CD8-positive, alpha-beta memory T cell (primary cell): ENCODE results near the gene FAM47E. TPM values are rescaled to one million over a fixed set of nuclear protein-coding genes. Genes with fewer than 3 reads are reported as not detected.

ENCODE experiments used
- CTCF ChIA-PET: fragments of 350-600 bp; sonication (Branson Sonifier 250); formaldehyde crosslinking; loops from one replicate; lab custom pipeline; 2021; ENCODE audit warnings: antibody characterized with exemption; lab: Charles Lee
- POLR2A ChIA-PET: fragments of 350-600 bp; sonication (Branson Sonifier 250); formaldehyde crosslinking; loops from one replicate; lab custom pipeline; 2021; ENCODE audit warnings: antibody characterized with exemption; lab: Charles Lee
- DNase-seq, 5 donors: peaks; one replicate each; pipeline versions ENCODE4 v3.0.0 to v3.0.0-alpha.2; 2020 to 2022; ENCODE audit warnings: mixed read lengths in 1 of 5
- H3K27ac ChIP-seq: one replicate; pipeline ENCODE4 v1.7.0; 2013; ENCODE audit warnings: low read depth, mild to moderate bottlenecking, low read length, moderate library complexity
- H3K27me3 ChIP-seq: 2 replicates; pipeline ENCODE4 v1.7.0; 2013; ENCODE audit warnings: low read length, mild to moderate bottlenecking; ENCODE audit not compliant: insufficient read depth, poor library complexity, severe bottlenecking
- H3K36me3 ChIP-seq: 2 replicates; pipeline ENCODE4 v1.7.0; 2013; ENCODE audit warnings: mild to moderate bottlenecking, low read length, moderate library complexity; ENCODE audit not compliant: insufficient read depth
- H3K4me1 ChIP-seq: 2 replicates; pipeline ENCODE4 v1.7.0; 2013; ENCODE audit warnings: mild to moderate bottlenecking, low read length, moderate library complexity; ENCODE audit not compliant: insufficient read depth
- H3K4me3 ChIP-seq: 2 replicates; pipeline ENCODE4 v1.7.0; 2013; ENCODE audit warnings: mild to moderate bottlenecking, low read length
- H3K9me3 ChIP-seq: 2 replicates; pipeline ENCODE4 v1.7.0; 2013; ENCODE audit warnings: mild to moderate bottlenecking, low read length
- H3K27ac Mint-ChIP-seq, 8 donors: one replicate each; pipeline ENCODE4 v1.8.0; 2020 to 2021; ENCODE audit warnings: mixed read lengths in 8 of 8, mild to moderate bottlenecking in 6 of 8, inconsistent platforms in 3 of 8, moderate library complexity in 3 of 8
- H3K27me3 Mint-ChIP-seq, 2 donors: one replicate each; pipeline ENCODE4 v1.8.0; 2020 to 2021; ENCODE audit warnings: mixed read lengths in 2 of 2, mild to moderate bottlenecking in 1 of 2, moderate library complexity in 1 of 2
- H3K36me3 Mint-ChIP-seq, 3 donors: one replicate each; pipeline ENCODE4 v1.8.0; 2020 to 2021; ENCODE audit warnings: mixed read lengths in 3 of 3, inconsistent platforms in 1 of 3, mild to moderate bottlenecking in 1 of 3
- H3K4me1 Mint-ChIP-seq, 3 donors: one replicate each; pipeline ENCODE4 v1.8.0; 2020 to 2021; ENCODE audit warnings: mixed read lengths in 3 of 3, inconsistent platforms in 1 of 3, mild to moderate bottlenecking in 1 of 3
- H3K4me3 Mint-ChIP-seq, 7 donors: one replicate each; pipeline ENCODE4 v1.8.0; 2020 to 2021; ENCODE audit warnings: mixed read lengths in 7 of 7, mild to moderate bottlenecking in 6 of 7, moderate library complexity in 4 of 7, inconsistent platforms in 2 of 7
- H3K9me3 Mint-ChIP-seq, 5 donors: one replicate each; pipeline ENCODE4 v1.8.0; 2020 to 2022; ENCODE audit warnings: mixed read lengths in 5 of 5, mild to moderate bottlenecking in 3 of 5, moderate library complexity in 2 of 5, inconsistent platforms in 1 of 5
- polyA plus RNA-seq: library from polyadenylated mRNA; unstranded; fragments of 300-500 nt; fragmentation: Illumina TruSeq; gene quantifications from one replicate; pipeline ENCODE4 v1.2.3, GENCODE V29; 2021
- total RNA-seq, 2 experiments: library from RNA; stranded (reverse); gene quantifications; one replicate each; pipeline ENCODE4 v1.2.3, GENCODE V29; 2021

The FAM47E gene
- total and polyA plus RNA-seq, 3 experiments from 2014 or later = not detected

- no peak overlapping the region for H3K27ac ChIP-seq
- no peaks in the 10 kb centered on the region for H3K4me1 ChIP-seq
- H3K27me3 Mint-ChIP-seq = peaks cover 7 to 15% of the 10 kb centered on the region in 2 donors
- no peak overlapping the region for H3K4me3 Mint-ChIP-seq
- H3K9me3 Mint-ChIP-seq = peaks cover 9 to 23% (median 16%) of the 10 kb centered on the region in 5 donors
- no peaks in the 10 kb centered on the region for H3K36me3 ChIP-seq
- CTCF ChIA-PET = interaction anchor here (0.7 kb wide), 1 partner anchor 11 kb away, joined by 4 read pairs; no protein-coding TSS in a partner anchor
- peaks cover 0 to 35% (median 9%) of the 10 kb centered on the region in 3 donors for H3K36me3 Mint-ChIP-seq
- no peak overlapping the region for H3K4me3 ChIP-seq
- no peak for DNase-seq
- peaks cover 3 to 8% (median 4%) of the 10 kb centered on the region in 3 donors for H3K4me1 Mint-ChIP-seq
- no peaks in the 10 kb centered on the region for H3K27me3 ChIP-seq
- H3K9me3 ChIP-seq = no peaks in the 10 kb centered on the region
- no peak overlapping the region for H3K27ac Mint-ChIP-seq
- POLR2A ChIA-PET = no interaction called here
These were observed 44.8 kb downstream of the FAM47E start for GRCh38 chr4:76296286-76296820.

GRCh38 chr4:76298227-76298626, 46.7 kb downstream of the FAM47E start:
- Mint-ChIP-seq H3K4me1 (peaks cover 4 to 26% (median 10%) of the 10 kb centered on the region in 3 donors), H3K4me3 (no peak overlapping the region), H3K36me3 (peaks cover 0 to 35% (median 9%) of the 10 kb centered on the region in 3 donors), H3K27me3 (peaks cover 3 to 5% of the 10 kb centered on the region in 2 donors), H3K27ac (no peak overlapping the region), H3K9me3 (peaks cover 9 to 23% (median 16%) of the 10 kb centered on the region in 5 donors)
- no peaks in the 10 kb centered on the region for H3K9me3 ChIP-seq
- no peaks in the 10 kb centered on the region for H3K27me3 ChIP-seq
- no peak overlapping the region for H3K4me3 ChIP-seq
- DNase-seq = no peak
- CTCF ChIA-PET = no interaction called here
- POLR2A ChIA-PET = no interaction called here
- H3K4me1 ChIP-seq = no peaks in the 10 kb centered on the region
- H3K36me3 ChIP-seq = no peaks in the 10 kb centered on the region
- no peak overlapping the region for H3K27ac ChIP-seq

DNA sequence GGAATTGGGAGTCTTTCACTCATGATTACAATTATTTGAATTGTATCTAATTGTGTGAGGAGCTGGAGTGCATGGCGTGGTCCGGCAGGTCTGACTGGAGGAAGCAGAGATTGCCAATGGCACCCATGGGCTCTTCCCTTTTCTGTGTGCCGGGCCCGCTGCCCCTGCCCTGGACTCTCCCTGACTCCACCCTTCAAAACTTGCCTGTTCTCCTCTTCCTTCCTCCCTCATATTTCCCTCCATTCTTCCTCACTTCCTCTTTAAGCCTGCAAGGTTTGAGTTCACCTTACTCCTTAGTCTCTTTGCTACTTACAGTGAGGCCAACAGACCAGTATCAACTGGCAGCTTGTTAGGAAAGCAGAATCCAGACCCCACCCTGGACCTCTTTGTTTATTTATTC, 48.5 kb downstream of the FAM47E start:
- no peaks in the 10 kb centered on the region for H3K9me3 ChIP-seq
- H3K4me3 ChIP-seq = no peak overlapping the region
- H3K4me1 ChIP-seq = peaks cover 12% of the 10 kb centered on the region
- Mint-ChIP-seq H3K4me3 (no peak overlapping the region), H3K36me3 (peaks cover 0 to 29% (median 4%) of the 10 kb centered on the region in 3 donors), H3K27me3 (peaks cover 7% of the 10 kb centered on the region in 2 donors), H3K27ac (no peak overlapping the region), H3K4me1 (peaks cover 15 to 44% (median 24%) of the 10 kb centered on the region in 3 donors), H3K9me3 (peaks cover 9 to 23% (median 16%) of the 10 kb centered on the region in 5 donors)
- POLR2A ChIA-PET = no interaction called here
- H3K27ac ChIP-seq = no peak overlapping the region
- CTCF ChIA-PET = no interaction called here
- no peaks in the 10 kb centered on the region for H3K27me3 ChIP-seq
- no peak for DNase-seq
- no peaks in the 10 kb centered on the region for H3K36me3 ChIP-seq

- H3K9me3 Mint-ChIP-seq = peaks cover 9 to 21% (median 16%) of the 10 kb centered on the region in 5 donors
- ChIA-PET CTCF (no interaction called here), POLR2A (no interaction called here)
- peaks cover 21% of the 10 kb centered on the region for H3K4me1 ChIP-seq
- H3K4me1 Mint-ChIP-seq = peaks cover 24 to 52% (median 32%) of the 10 kb centered on the region in 3 donors
- no peak overlapping the region for H3K27ac Mint-ChIP-seq
- no peak overlapping the region for H3K4me3 ChIP-seq
- H3K36me3 Mint-ChIP-seq = peaks cover 0 to 22% (median 4%) of the 10 kb centered on the region in 3 donors
- H3K36me3 ChIP-seq = no peaks in the 10 kb centered on the region
- H3K4me3 Mint-ChIP-seq = peak overlapping the region in 1 of 7 donors; percentile 2
- peaks cover 4 to 9% of the 10 kb centered on the region in 2 donors for H3K27me3 Mint-ChIP-seq
- H3K9me3 ChIP-seq = no peaks in the 10 kb centered on the region
- no peaks in the 10 kb centered on the region for H3K27me3 ChIP-seq
- peak overlapping the region; percentile 5 for H3K27ac ChIP-seq
- no peak for DNase-seq
These were observed 49.7 kb downstream of the FAM47E start for GRCh38 chr4:76301068-76301774.

GRCh38 chr4:76301775-76302162, 50.2 kb downstream of the FAM47E start:
- H3K4me1 ChIP-seq = peaks cover 21% of the 10 kb centered on the region
- H3K27me3 ChIP-seq = no peaks in the 10 kb centered on the region
- peaks cover 4 to 9% of the 10 kb centered on the region in 2 donors for H3K27me3 Mint-ChIP-seq
- POLR2A ChIA-PET = no interaction called here
- H3K27ac ChIP-seq = no peak overlapping the region
- no peaks in the 10 kb centered on the region for H3K9me3 ChIP-seq
- peak overlapping the region in 1 of 7 donors; percentile 2 for H3K4me3 Mint-ChIP-seq
- H3K4me3 ChIP-seq = no peak overlapping the region
- no peaks in the 10 kb centered on the region for H3K36me3 ChIP-seq
- H3K36me3 Mint-ChIP-seq = peaks cover 0 to 16% (median 4%) of the 10 kb centered on the region in 3 donors
- no peak for DNase-seq
- H3K9me3 Mint-ChIP-seq = peaks cover 9 to 17% (median 15%) of the 10 kb centered on the region in 5 donors
- peaks cover 24 to 52% (median 32%) of the 10 kb centered on the region in 3 donors for H3K4me1 Mint-ChIP-seq
- H3K27ac Mint-ChIP-seq = no peak overlapping the region
- CTCF ChIA-PET = no interaction called here

DNA sequence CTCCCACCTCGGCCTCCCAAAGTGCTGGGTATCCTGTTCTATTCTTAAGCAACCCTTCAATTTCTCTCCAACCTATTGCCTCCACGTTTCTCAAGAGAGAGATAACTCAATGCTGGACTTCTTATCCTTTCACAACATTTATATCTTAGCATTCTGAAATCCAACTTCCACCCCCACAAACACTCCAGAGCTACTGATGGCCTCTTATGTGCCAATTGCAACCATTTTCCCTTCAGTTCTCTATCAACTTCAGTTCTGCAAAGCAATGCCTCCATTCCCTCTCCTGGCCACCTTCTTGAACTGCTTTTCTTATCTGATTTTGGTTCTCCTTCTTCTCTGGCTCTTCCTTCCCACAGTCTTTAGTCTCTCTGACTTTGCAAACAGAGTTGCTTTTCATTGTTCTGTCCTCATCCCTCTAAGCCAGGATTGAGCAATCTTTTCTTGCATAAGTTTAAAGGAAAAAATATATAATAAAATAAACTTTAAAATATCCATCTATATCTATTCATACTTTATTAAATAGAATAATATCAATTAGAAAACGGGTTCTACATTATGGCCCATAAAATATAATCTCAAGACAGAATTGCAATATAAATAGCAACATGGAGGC, 51.4 kb downstream of the FAM47E start:
- ChIA-PET POLR2A (no interaction called here), CTCF (no interaction called here)
- Mint-ChIP-seq H3K36me3 (peaks cover 0 to 6% (median 4%) of the 10 kb centered on the region in 3 donors), H3K4me1 (peaks cover 28 to 57% (median 36%) of the 10 kb centered on the region in 3 donors), H3K9me3 (peaks cover 6 to 8% (median 6%) of the 10 kb centered on the region in 5 donors), H3K27me3 (peaks cover 4 to 9% of the 10 kb centered on the region in 2 donors), H3K4me3 (no peak overlapping the region), H3K27ac (peak overlapping the region in 3 of 8 donors; percentile 53 to 61 (median 59))
- Histone ChIP-seq H3K27me3 (no peaks in the 10 kb centered on the region), H3K36me3 (no peaks in the 10 kb centered on the region), H3K4me3 (no peak overlapping the region), H3K9me3 (no peaks in the 10 kb centered on the region), H3K4me1 (peaks cover 21% of the 10 kb centered on the region), H3K27ac (no peak overlapping the region)
- DNase-seq = no peak

GRCh38 chr4:76305033-76305687, 53.6 kb downstream of the FAM47E start:
- H3K4me3 Mint-ChIP-seq = peak overlapping the region; percentile 77 to 91 (median 84)
- Histone ChIP-seq H3K4me3 (peak overlapping the region; percentile 51), H3K9me3 (no peaks in the 10 kb centered on the region), H3K4me1 (peaks cover 21% of the 10 kb centered on the region), H3K36me3 (no peaks in the 10 kb centered on the region), H3K27ac (peak overlapping the region; percentile 28), H3K27me3 (no peaks in the 10 kb centered on the region)
- ChIA-PET POLR2A (no interaction called here), CTCF (interaction anchor here (0.9 to 3.2 kb wide), 3 partner anchors 10 to 73 kb away, joined by 3 to 12 read pairs (median 5); no protein-coding TSS in a partner anchor)
- DNase-seq = peak in 1 of 5 donors; percentile 12
- H3K27ac Mint-ChIP-seq = peak overlapping the region; percentile 23 to 83 (median 42)
- H3K9me3 Mint-ChIP-seq = peaks cover 0 to 1% (median 0%) of the 10 kb centered on the region in 5 donors
- peaks cover 28 to 57% (median 39%) of the 10 kb centered on the region in 3 donors for H3K4me1 Mint-ChIP-seq
- peaks cover 2 to 9% of the 10 kb centered on the region in 2 donors for H3K27me3 Mint-ChIP-seq
- peaks cover 0 to 7% (median 0%) of the 10 kb centered on the region in 3 donors for H3K36me3 Mint-ChIP-seq
